HG03457 (cell line): ENCODE measurements around the gene KLHL29.

Source experiments
- ATAC-seq: cut with Tn5 transposase; IDR thresholded peaks from one replicate; pipeline ENCODE4 v1.9.1; 2021; ENCODE audit warnings: moderate number of reproducible peaks; ENCODE audit not compliant: unreplicated experiment

Gene KLHL29

DNA sequence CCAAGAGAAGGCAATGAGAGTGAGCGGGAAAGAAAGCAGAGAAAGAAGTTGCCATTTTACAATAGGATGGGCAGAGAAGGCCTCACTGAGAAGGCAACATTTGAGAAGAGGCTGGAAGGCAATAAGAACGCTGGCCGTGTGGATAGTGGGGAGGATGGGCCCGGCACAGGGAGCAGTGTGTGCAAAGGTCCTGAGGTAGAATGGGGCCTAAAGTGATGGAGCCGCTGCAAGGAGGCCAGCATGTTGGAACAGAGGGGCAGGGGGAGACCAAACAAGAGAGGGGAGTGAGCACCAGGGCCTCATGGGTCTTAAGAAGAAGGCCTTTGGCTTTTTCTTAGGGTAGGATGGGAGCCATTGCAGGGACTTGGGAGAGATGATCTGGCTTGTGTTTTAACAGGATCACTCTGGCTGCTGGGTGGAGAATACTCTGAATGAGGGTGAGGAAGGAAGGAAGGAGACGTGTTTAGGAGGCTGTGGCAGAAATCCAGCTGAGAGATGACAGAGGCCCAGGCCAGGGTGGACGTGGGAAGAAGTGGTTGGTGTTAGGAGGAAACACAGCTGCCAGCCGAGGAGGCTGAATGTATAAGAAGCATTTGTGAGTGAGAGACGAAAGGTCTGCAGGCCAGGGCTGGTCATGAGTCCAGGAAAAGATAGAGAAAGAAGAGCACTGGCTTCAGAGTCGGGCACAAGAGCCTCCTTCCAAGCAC is 159.8 kb downstream of the KLHL29 start:
- ATAC-seq: no peak

DNA sequence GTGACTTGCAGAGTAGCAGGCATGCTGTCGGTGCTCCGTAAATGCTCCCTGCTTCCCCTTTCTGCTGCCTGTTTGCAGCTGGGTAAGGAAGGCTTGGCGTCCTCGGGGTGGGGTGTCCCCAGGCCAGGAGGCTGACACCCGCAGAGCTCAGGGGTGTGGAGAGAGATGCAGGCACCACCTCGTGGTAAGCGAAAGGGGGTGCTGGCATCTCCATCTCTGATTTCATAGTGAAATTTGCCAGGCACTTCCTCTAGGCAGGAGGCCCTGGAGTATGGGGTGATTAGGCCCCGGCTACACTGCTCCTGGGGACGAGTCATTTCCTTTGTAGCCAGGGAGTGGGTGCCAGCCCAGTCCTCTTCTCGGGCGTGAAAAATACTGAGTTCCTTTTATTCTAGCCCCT is 160.4 kb downstream of the KLHL29 start:
- no peak for ATAC-seq

GRCh38 chr2:23545811-23546210 is 160.8 kb downstream of the KLHL29 start:
- ATAC-seq: no peak

- no peak for ATAC-seq
Observed at GRCh38 chr2:23546913-23547312, 161.9 kb downstream of the KLHL29 start.

GRCh38 chr2:23547725-23548124 is 162.7 kb downstream of the KLHL29 start:
- ATAC-seq: no peak

GRCh38 chr2:23548143-23548769 is 163.3 kb downstream of the KLHL29 start:
- ATAC-seq: no peak

DNA sequence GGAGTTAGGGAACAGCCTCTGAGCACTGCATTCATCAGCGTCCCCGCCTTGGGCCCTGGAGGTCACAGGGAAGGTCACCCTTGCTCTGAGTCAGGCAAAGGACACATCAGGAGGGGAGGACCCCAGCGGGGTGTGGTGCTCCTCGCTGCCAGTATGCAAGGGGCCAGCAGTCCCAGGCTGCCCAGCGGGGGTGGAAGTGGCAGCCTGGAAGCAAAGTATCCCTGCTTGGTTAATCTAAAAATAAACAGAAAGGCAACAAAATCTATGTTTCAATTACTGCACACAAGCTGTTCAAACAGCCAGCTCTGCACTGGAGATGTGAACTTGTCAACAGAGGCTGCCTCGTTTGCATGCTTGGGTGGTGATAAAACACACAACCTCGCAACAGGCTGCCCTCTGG is 164.1 kb downstream of the KLHL29 start:
- ATAC-seq: no peak

DNA sequence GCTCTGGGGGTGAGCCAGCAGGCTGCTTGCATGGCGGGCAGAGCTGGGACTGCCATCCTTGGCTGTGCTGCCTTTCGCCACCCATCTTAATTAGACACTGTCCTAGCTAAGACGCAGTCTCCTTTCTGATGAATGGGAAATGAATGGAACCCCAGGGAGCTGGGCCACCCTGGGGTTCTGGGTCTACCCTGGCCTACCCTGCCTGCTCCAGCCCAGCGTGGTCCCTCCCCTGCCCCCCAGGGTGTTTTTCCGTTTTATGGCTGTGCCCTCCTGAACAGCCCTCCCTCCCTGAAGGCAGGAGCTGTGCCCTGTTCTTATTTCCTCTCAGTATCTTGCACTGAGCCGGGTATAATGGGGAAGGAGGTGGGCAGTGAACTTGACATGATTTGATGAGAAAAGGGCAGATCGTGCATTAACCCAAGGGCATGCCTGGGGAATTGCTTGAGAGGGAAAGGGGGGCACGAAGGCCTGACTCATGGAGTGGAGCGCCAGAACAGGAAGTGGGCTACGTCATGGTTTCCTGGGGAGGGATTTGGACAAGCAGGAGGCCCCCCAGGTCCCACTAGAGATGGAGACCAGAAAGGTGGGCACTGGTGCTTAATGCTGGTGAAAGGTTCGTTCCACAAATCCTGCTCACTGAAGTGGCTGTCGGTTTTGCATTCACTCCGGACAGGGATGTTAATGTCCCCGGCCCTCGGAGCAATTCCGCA is 165.0 kb downstream of the KLHL29 start:
- ATAC-seq: no peak

- ATAC-seq: no peak
Observed at GRCh38 chr2:23550553-23550952, 165.6 kb downstream of the KLHL29 start.

- ATAC-seq: no peak
Observed at GRCh38 chr2:23551875-23552274, 166.9 kb downstream of the KLHL29 start.

DNA sequence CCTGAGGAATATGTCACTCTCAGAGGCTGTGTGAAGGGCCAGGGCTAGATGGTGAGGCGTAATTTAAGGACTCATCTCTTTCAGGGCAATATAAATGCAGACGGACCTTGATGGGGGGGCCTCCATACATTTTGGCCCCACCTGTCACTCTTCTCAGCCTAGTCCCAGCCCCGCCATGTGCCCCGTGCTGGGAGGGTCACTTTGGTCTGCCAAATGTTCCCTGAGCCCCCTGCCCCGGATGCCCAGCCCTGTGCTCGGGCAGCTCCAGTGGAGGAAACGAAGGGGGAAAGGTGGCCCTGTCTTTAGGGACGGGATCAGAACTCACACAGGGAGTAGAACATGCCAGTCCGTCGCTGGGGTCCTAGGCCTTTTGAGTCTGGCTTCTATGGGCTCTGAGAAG is 168.6 kb downstream of the KLHL29 start:
- no peak for ATAC-seq

- ATAC-seq: no peak
Observed at GRCh38 chr2:23554054-23554697, 169.2 kb downstream of the KLHL29 start.

DNA sequence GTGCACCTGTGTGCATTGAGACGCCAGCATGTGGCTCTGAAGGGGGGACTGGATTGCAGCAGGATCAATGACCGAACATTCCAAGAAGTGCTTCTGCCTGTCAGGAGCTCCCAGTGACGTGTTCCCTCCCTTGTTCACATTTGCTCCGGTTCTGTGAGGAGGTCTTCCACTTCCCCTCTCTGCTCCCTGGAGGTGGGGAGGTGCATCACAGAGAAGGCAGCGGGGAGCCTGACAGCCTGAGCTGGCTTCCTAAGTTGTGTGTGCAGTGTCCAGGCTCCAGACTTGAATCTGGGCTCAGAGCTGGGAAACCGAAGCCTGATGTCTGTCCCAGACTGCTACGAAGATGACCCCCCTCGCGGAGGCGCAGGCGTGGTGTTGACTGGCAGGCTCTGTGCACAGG is 171.0 kb downstream of the KLHL29 start:
- ATAC-seq: no peak

DNA sequence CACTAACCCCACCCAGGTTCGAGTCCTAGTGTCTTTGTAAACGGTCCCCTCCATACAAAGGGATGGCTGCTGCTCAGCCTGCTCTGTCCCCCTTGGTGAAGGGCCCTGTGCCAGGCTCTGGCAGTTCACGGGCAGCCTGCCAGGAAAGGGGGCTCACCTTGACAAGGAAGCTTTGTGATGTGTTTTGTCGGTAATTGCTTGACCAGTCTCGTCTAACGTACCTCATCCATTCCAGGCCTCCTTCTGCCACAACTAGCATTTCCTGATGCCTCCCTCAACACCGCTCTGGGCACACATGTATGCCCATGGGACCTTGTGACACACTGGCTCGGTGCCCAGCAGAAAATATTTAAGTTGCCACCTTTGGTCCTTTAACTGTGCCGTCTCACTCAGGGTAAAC is 171.9 kb downstream of the KLHL29 start:
- no peak for ATAC-seq

- ATAC-seq: no peak
Observed at GRCh38 chr2:23557455-23557854, 172.5 kb downstream of the KLHL29 start.

DNA sequence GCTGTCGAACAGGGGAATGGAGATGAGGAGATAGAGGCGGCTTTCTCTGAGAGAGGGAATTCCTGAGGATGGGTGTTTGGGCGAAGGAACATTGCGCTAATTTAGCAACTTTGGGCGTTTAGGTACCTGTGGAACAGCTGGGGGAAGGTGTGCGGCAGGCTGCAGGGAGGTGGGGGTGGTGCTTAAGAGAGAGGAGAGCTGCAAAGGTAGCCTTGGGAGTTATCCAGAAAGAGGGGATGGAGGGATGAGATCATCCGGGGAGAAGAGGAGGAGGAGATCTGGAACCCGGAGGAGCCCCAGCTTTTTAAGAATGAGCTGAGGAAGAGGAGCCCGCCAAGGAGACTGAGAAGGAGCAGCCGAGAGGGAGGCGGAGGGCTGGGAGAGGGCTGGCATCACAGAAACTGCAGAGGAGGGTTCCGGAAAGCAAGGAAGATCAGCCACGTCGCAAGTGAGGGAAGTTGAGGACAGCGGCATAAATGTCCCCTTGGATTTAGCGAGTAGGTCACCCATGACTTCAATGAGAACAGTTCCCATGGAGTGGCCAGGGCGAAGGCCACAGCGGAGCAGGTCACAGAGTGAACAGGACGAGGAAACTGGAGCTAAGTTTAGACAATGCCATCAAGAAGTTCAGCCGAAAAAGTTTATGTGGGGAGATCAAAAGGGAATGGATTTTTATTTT is 174.7 kb downstream of the KLHL29 start:
- no peak for ATAC-seq

DNA sequence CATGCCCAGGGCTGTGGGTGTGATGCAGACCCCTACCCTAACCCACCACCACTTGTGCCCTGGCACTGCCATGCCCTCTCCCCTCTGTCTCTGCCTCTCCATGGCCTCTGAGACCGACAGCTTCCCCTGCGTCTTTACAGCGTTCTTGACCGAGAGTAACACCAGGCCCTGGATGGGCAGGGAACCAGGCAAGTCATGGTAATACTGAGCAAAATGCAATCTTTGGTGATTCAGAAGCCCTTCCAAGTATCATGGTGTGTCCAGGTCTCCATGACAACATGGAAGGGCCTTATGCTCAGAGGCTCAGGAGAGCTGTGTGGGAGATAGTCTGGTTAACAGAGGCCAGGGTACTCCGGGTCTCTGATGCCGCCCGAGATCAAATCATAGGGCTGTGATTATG is 176.1 kb downstream of the KLHL29 start:
- no peak for ATAC-seq

GRCh38 chr2:23561544-23561943 is 176.6 kb downstream of the KLHL29 start:
- no peak for ATAC-seq

- ATAC-seq: no peak
Observed at GRCh38 chr2:23562143-23562542, 177.2 kb downstream of the KLHL29 start.

DNA sequence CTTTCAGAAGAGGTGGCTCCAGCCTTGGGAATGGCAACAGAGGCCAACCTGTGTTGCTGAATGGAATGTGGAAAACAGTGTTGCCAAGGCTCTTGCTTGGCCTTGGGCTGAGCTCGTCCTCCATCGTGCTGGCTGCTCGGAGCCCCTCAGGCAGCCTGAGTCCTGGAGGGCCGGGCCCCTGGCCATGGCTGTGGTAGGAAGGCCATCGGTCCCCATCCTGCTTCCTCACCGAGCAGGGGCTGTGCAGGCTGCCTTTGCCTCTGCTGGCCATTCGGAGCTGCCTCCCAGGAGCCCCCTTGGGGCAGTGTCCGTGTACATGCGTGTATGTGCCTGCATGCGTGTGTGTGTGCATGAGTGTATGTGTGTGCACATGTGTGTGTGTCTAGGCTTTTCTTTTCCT is 178.2 kb downstream of the KLHL29 start:
- ATAC-seq: no peak
